Keratinocyte (primary cell): Measurements from ENCODE around the gene CCDC33. TPM values are rescaled to one million over a fixed set of nuclear protein-coding genes. Genes with fewer than 3 reads are reported as not detected.

Experiments used
- DNase-seq: peaks from one replicate; pipeline ENCODE4 v3.0.0-alpha.2; 2011; ENCODE audit warnings: low read depth, missing footprints, low spot score
- FAIRE-seq: peaks from 2 replicates; lab custom pipeline; 2011; peaks lifted over from hg19 to GRCh38; lab: Jason Lieb, UNC
- H2AFZ ChIP-seq: 2 replicates; pipeline ENCODE4 v1.6.0; 2012; ENCODE audit warnings: low read length, control low read depth, inconsistent platforms; ENCODE audit not compliant: control insufficient read depth
- H3K27ac ChIP-seq: 2 replicates; pipeline ENCODE4 v1.5.1; 2011; ENCODE audit warnings: low read length; ENCODE audit not compliant: control insufficient read depth, insufficient read depth
- H3K27me3 ChIP-seq: 3 replicates; pipeline ENCODE4 v1.6.0; 2011; ENCODE audit warnings: low read length; ENCODE audit not compliant: control insufficient read depth, insufficient read depth; ENCODE audit errors: extremely low read depth
- H3K36me3 ChIP-seq, 2 experiments: 2 replicates in 1 of 2; 3 replicates in 1 of 2; pipeline ENCODE4 v1.5.1; 2011; ENCODE audit warnings: low read length in 2 of 2, mild to moderate bottlenecking in 1 of 2; ENCODE audit not compliant: control insufficient read depth in 2 of 2, insufficient read depth in 2 of 2; ENCODE audit errors: extremely low read depth in 1 of 2
- H3K4me1 ChIP-seq: 3 replicates; pipeline ENCODE4 v1.5.1; 2011; ENCODE audit warnings: low read length; ENCODE audit not compliant: control insufficient read depth, insufficient read depth; ENCODE audit errors: extremely low read depth
- H3K4me2 ChIP-seq: 3 replicates; pipeline ENCODE4 v1.6.0; 2011; ENCODE audit warnings: low read depth, low read length; ENCODE audit not compliant: control insufficient read depth, insufficient read depth; ENCODE audit errors: extremely low read depth
- H3K4me3 ChIP-seq, 3 experiments: fragments of 200-600 bp in 1 of 3; sonication (generic) in 1 of 3; 2 replicates in 2 of 3; 3 replicates in 1 of 3; pipeline ENCODE4 v1.5.1; 2011 to 2016; ENCODE audit warnings: low read length in 3 of 3, mild to moderate bottlenecking in 3 of 3, control low read depth in 2 of 3, inconsistent platforms in 1 of 3, low read depth in 1 of 3, mixed read lengths in 1 of 3, mixed run types in 1 of 3, moderate library complexity in 1 of 3; ENCODE audit not compliant: control insufficient read depth in 2 of 3, insufficient read depth in 2 of 3; ENCODE audit errors: extremely low read depth in 1 of 3
- H3K79me2 ChIP-seq: 2 replicates; pipeline ENCODE4 v1.6.0; 2012; ENCODE audit warnings: low read length; ENCODE audit not compliant: control insufficient read depth, insufficient read depth
- H3K9ac ChIP-seq: 3 replicates; pipeline ENCODE4 v1.6.0; 2011; ENCODE audit warnings: low read length; ENCODE audit not compliant: control insufficient read depth, insufficient read depth; ENCODE audit errors: extremely low read depth
- H3K9me1 ChIP-seq: 3 replicates; pipeline ENCODE4 v1.6.0; 2011; ENCODE audit warnings: low read length; ENCODE audit not compliant: control insufficient read depth, insufficient read depth; ENCODE audit errors: extremely low read depth
- H3K9me3 ChIP-seq: 2 replicates; pipeline ENCODE4 v1.5.1; 2012; ENCODE audit warnings: low read depth, low read length; ENCODE audit not compliant: control insufficient read depth
- H4K20me1 ChIP-seq: 3 replicates; pipeline ENCODE4 v1.6.0; 2011; ENCODE audit warnings: low read length; ENCODE audit not compliant: control insufficient read depth, insufficient read depth; ENCODE audit errors: extremely low read depth
- EZH2 ChIP-seq: IDR thresholded peaks from one replicate; pipeline ENCODE4 v1.6.1; 2012; ENCODE audit warnings: inconsistent platforms, mild to moderate bottlenecking, low read length, moderate library complexity
- dilution Hi-C: fragments of 300-500 bp; cut with MboI; formaldehyde crosslinking; loops from one replicate; pipeline ENCODE4 v1.7.0; 2020; ENCODE audit warnings: low sequenced_read_pairs; ENCODE audit not compliant: extremely low pct_ligation_motif_present
- polyA plus RNA-seq, 5 experiments: library from polyadenylated mRNA; depleted of rRNA in 3 of 5; stranded (reverse) in 3 of 5; stranded (forward) in 1 of 5; unstranded in 1 of 5; fragments of >200 nt; gene quantifications; 1 replicate in 1 of 5; 2 replicates in 3 of 5; 3 replicates in 1 of 5; pipeline versions ENCODE4 v1.2.1 to v1.2.3, GENCODE V29; 2011 to 2012; ENCODE audit warnings: missing spikeins in 2 of 5, low read depth in 1 of 5, low replicate concordance in 1 of 5
- TF ChIP-seq, protein P1 (sequence below), 3 experiments: IDR thresholded peaks in 1 of 3; conservative IDR thresholded peaks in 1 of 3; optimal IDR thresholded peaks in 1 of 3; 2 replicates in 2 of 3; 3 replicates in 1 of 3; pipeline versions ENCODE3 to v1.5.1; 2011; ENCODE audit warnings: low read length in 3 of 3, mild to moderate bottlenecking in 3 of 3, moderate library complexity in 2 of 3, control low read depth in 1 of 3, inconsistent platforms in 1 of 3; ENCODE audit not compliant: insufficient read depth in 2 of 3; ENCODE audit errors: extremely low read depth in 1 of 3

CCDC33 gene
- polyA plus RNA-seq, 1 donor (not counting 4 experiments of a cell fraction or from before 2014, with no cell fraction given): not detected

DNA sequence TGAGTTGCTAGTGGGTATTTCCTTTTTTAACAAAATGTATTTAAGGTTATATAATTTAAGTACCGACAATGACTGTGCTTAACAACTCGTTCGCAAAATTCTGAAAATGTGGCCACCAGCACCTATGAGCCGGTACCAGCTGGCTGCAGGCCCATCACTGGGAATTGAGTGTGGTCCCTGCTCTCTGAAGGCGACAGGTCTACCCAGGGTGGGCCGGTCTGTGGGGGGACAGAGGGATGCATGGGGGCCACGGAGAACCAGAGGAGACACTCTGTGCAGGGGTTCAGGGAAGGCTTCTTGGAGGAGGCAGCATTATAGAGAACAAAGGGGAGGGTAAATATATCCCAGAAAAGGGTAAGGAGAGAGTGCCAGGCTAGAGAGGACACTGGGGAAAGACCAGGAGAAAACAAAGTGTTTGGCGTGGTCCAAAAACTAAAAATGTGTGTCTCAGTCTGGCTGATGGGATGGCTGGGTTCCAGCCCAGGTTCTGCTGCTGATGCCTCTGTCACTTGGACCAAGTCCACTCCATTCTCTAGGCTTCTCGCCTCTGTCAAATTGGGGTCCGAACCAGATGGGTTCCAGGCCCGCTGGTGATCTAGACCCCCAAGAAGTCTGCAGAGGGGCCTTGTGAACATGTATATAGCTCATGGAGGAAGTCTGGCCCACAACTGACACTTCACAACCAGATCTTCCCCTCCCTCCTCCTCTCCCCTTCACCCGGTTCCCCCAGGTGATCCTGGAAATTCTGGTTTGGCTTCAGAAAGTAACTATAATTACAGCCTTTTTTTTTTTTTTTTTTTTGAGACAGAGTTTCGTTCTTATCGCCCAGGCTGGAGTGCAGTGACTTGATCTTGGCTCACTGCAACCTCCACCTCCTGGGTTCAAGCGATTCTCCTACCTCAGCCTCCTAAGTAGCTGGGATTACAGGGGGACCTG lies 142.0 kb downstream of the CCDC33 start:
- H3K27me3 ChIP-seq: peaks cover 3% of the 10 kb centered on the region
- FAIRE-seq: no peak
- H3K79me2 ChIP-seq: no peaks in the 10 kb centered on the region
- no peaks in the 10 kb centered on the region for H3K9me3 ChIP-seq
- H3K36me3 ChIP-seq: no peaks in the 10 kb centered on the region
- dilution Hi-C loops: no loop called here
- no peaks in the 10 kb centered on the region for H4K20me1 ChIP-seq
- H3K27ac ChIP-seq: peak overlapping the region; percentile 44
- H3K9ac ChIP-seq: peak overlapping the region; percentile 30
- peaks cover 44% of the 10 kb centered on the region for H3K4me1 ChIP-seq
- peak overlapping the region; percentile 23 for H3K4me2 ChIP-seq
- H3K4me3 ChIP-seq: no peak overlapping the region
- TF ChIP-seq, protein P1, sequence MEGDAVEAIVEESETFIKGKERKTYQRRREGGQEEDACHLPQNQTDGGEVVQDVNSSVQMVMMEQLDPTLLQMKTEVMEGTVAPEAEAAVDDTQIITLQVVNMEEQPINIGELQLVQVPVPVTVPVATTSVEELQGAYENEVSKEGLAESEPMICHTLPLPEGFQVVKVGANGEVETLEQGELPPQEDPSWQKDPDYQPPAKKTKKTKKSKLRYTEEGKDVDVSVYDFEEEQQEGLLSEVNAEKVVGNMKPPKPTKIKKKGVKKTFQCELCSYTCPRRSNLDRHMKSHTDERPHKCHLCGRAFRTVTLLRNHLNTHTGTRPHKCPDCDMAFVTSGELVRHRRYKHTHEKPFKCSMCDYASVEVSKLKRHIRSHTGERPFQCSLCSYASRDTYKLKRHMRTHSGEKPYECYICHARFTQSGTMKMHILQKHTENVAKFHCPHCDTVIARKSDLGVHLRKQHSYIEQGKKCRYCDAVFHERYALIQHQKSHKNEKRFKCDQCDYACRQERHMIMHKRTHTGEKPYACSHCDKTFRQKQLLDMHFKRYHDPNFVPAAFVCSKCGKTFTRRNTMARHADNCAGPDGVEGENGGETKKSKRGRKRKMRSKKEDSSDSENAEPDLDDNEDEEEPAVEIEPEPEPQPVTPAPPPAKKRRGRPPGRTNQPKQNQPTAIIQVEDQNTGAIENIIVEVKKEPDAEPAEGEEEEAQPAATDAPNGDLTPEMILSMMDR (optimal IDR thresholded peaks at IDR 0.05 in 1 of 3, IDR thresholded peaks at IDR 0.05 in 1 of 3, conservative IDR thresholded peaks at IDR 0.05 in 1 of 3; ENCODE audit: extremely low read depth in 1 of 3, insufficient read depth in 2 of 3, low read length in 3 of 3): no peak
- no peak for TF ChIP-seq EZH2
- peaks cover 4% of the 10 kb centered on the region for H3K9me1 ChIP-seq
- peak overlapping the region; percentile 32 for H2AFZ ChIP-seq
- no peak for DNase-seq

DNA sequence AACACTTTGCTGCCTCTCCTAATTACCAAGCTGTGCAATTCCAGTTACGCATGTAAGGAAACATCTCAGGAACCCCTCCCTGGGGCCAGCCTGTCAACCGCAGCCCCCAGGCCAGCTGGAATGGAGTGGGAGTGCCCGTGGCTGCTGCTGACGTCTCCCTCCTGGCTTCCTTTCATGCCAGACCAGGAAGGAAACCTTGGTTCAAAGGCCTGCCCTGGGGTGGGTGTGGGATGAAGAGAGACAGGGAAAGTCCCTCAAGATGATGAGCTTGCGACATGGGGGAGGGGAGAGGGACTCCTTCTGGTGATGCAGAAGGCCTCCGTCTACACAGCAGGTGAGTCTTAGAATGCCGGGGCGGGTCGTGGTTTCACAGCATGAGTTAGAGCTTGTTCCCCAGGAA lies 142.7 kb downstream of the CCDC33 start:
- TF ChIP-seq EZH2: no peak
- TF ChIP-seq, protein P1 (optimal IDR thresholded peaks at IDR 0.05 in 1 of 3, IDR thresholded peaks at IDR 0.05 in 1 of 3, conservative IDR thresholded peaks at IDR 0.05 in 1 of 3; ENCODE audit: extremely low read depth in 1 of 3, insufficient read depth in 2 of 3, low read length in 3 of 3): no peak
- Histone ChIP-seq H3K9me1 (peaks cover 4% of the 10 kb centered on the region), H2AFZ (no peak overlapping the region), H3K4me1 (peaks cover 51% of the 10 kb centered on the region), H3K4me2 (peak overlapping the region; percentile 17), H3K4me3 (no peak overlapping the region), H3K79me2 (no peaks in the 10 kb centered on the region), H3K9ac (peak overlapping the region; percentile 30), H3K9me3 (no peaks in the 10 kb centered on the region), H4K20me1 (no peaks in the 10 kb centered on the region), H3K27ac (peak overlapping the region; percentile 44), H3K27me3 (no peaks in the 10 kb centered on the region), H3K36me3 (no peaks in the 10 kb centered on the region)
- FAIRE-seq (peak; percentile 59), DNase-seq (no peak)
- dilution Hi-C loops: no loop called here
